BLaER1 (cell line): ENCODE results near the gene USP49.

Source experiments
- H3K27ac ChIP-seq: shearing (Covaris generic); formaldehyde crosslinking; 2 replicates; pipeline ENCODE4 v1.8.1; 2022
- H3K27me3 ChIP-seq: shearing (Covaris generic); formaldehyde crosslinking; 2 replicates; pipeline ENCODE4 v1.8.1; 2022
- H3K36me3 ChIP-seq: shearing (Covaris generic); formaldehyde crosslinking; 2 replicates; pipeline ENCODE4 v1.8.1; 2022
- H3K4me1 ChIP-seq: shearing (Covaris generic); formaldehyde crosslinking; 2 replicates; pipeline ENCODE4 v1.8.1; 2022
- H3K4me2 ChIP-seq: shearing (Covaris generic); formaldehyde crosslinking; 2 replicates; pipeline ENCODE4 v1.8.1; 2022
- H3K4me3 ChIP-seq: shearing (Covaris generic); formaldehyde crosslinking; 2 replicates; pipeline ENCODE4 v1.8.1; 2022
- H3K9ac ChIP-seq: shearing (Covaris generic); formaldehyde crosslinking; 2 replicates; pipeline ENCODE4 v1.8.1; 2022
- H3K9me3 ChIP-seq: shearing (Covaris generic); formaldehyde crosslinking; 2 replicates; pipeline ENCODE4 v1.8.1; 2022
- H4K20me1 ChIP-seq: shearing (Covaris generic); formaldehyde crosslinking; 2 replicates; pipeline ENCODE4 v1.8.1; 2022
- Cebpa-rat ChIP-seq: shearing (Covaris generic); IDR thresholded peaks from 2 replicates; pipeline ENCODE4 v1.8.1; 2022

The USP49 gene

GRCh38 chr6:41938590-41939175 is 43.5 kb upstream of the USP49 start:
- H3K36me3 ChIP-seq: peaks cover 78% of the 10 kb centered on the region
- H3K4me1 ChIP-seq: peaks cover 69% of the 10 kb centered on the region
- peaks cover 59% of the 10 kb centered on the region for H4K20me1 ChIP-seq
- H3K9ac ChIP-seq: peak overlapping the region; percentile 100
- no peaks in the 10 kb centered on the region for H3K9me3 ChIP-seq
- no peaks in the 10 kb centered on the region for H3K27me3 ChIP-seq
- no peak for TF ChIP-seq Cebpa-rat
- peak overlapping the region; percentile 99 for H3K27ac ChIP-seq
- peak overlapping the region; percentile 98 for H3K4me3 ChIP-seq
- H3K4me2 ChIP-seq: peak overlapping the region; percentile 98

GRCh38 chr6:41937861-41938574 is 42.8 kb upstream of the USP49 start:
- Histone ChIP-seq H3K4me1 (peaks cover 69% of the 10 kb centered on the region), H3K27me3 (no peaks in the 10 kb centered on the region), H3K4me3 (peak overlapping the region; percentile 98), H3K4me2 (peak overlapping the region; percentile 98), H3K27ac (peak overlapping the region; percentile 99), H3K36me3 (peaks cover 84% of the 10 kb centered on the region), H4K20me1 (peaks cover 66% of the 10 kb centered on the region), H3K9ac (peak overlapping the region; percentile 100), H3K9me3 (no peaks in the 10 kb centered on the region)
- TF ChIP-seq Cebpa-rat: peak; percentile 28; the same call in 1 of the 2 replicates

GRCh38 chr6:41937472-41937860 is 42.3 kb upstream of the USP49 start:
- Histone ChIP-seq H3K27me3 (no peaks in the 10 kb centered on the region), H3K27ac (peak overlapping the region; percentile 99), H3K4me3 (peak overlapping the region; percentile 98), H4K20me1 (peaks cover 71% of the 10 kb centered on the region), H3K9me3 (no peaks in the 10 kb centered on the region), H3K4me2 (peak overlapping the region; percentile 98), H3K4me1 (peaks cover 69% of the 10 kb centered on the region), H3K9ac (peak overlapping the region; percentile 100), H3K36me3 (peaks cover 90% of the 10 kb centered on the region)
- no peak for TF ChIP-seq Cebpa-rat

GRCh38 chr6:41936073-41936837 is 41.1 kb upstream of the USP49 start:
- Histone ChIP-seq H3K9me3 (no peaks in the 10 kb centered on the region), H3K9ac (peak overlapping the region; percentile 100), H3K4me1 (peaks cover 76% of the 10 kb centered on the region), H3K4me2 (peak overlapping the region; percentile 98), H3K36me3 (peaks cover 100% of the 10 kb centered on the region), H3K27me3 (no peaks in the 10 kb centered on the region), H3K27ac (peak overlapping the region; percentile 99), H3K4me3 (peak overlapping the region; percentile 98), H4K20me1 (peaks cover 81% of the 10 kb centered on the region)
- TF ChIP-seq Cebpa-rat: peak; percentile 95

GRCh38 chr6:41935685-41936072 is 40.5 kb upstream of the USP49 start:
- Histone ChIP-seq H3K27ac (peak overlapping the region; percentile 99), H3K9ac (peak overlapping the region; percentile 100)

GRCh38 chr6:41935193-41935574 is 40.0 kb upstream of the USP49 start:
- Histone ChIP-seq H3K4me1 (peaks cover 79% of the 10 kb centered on the region), H3K27me3 (no peaks in the 10 kb centered on the region), H3K36me3 (peaks cover 100% of the 10 kb centered on the region), H3K4me3 (peak overlapping the region; percentile 98), H3K4me2 (peak overlapping the region; percentile 98), H4K20me1 (peaks cover 86% of the 10 kb centered on the region), H3K9ac (peak overlapping the region; percentile 100), H3K27ac (peak overlapping the region; percentile 99), H3K9me3 (no peaks in the 10 kb centered on the region)
- no peak for TF ChIP-seq Cebpa-rat

More at GRCh38 chr6:41935685-41936072, 40.5 kb upstream of the USP49 start:
- Histone ChIP-seq H3K9me3 (no peaks in the 10 kb centered on the region), H3K4me2 (peak overlapping the region; percentile 98), H3K4me3 (peak overlapping the region; percentile 98), H3K4me1 (peaks cover 79% of the 10 kb centered on the region), H3K36me3 (peaks cover 100% of the 10 kb centered on the region), H4K20me1 (peaks cover 81% of the 10 kb centered on the region), H3K27me3 (no peaks in the 10 kb centered on the region)
- no peak for TF ChIP-seq Cebpa-rat

- H3K27me3 ChIP-seq: no peaks in the 10 kb centered on the region
- peak overlapping the region; percentile 99 for H3K27ac ChIP-seq
- H3K4me3 ChIP-seq: peak overlapping the region; percentile 98
- peak; percentile 96 for TF ChIP-seq Cebpa-rat
- H3K36me3 ChIP-seq: peaks cover 100% of the 10 kb centered on the region
- H3K9ac ChIP-seq: peak overlapping the region; percentile 100
- peak overlapping the region; percentile 98 for H3K4me2 ChIP-seq
- H3K4me1 ChIP-seq: peaks cover 84% of the 10 kb centered on the region
- no peaks in the 10 kb centered on the region for H3K9me3 ChIP-seq
- peaks cover 92% of the 10 kb centered on the region for H4K20me1 ChIP-seq
Measured at GRCh38 chr6:41934278-41935192, 39.4 kb upstream of the USP49 start.

GRCh38 chr6:41932378-41932777 is 37.2 kb upstream of the USP49 start:
- Histone ChIP-seq H3K27me3 (no peaks in the 10 kb centered on the region), H4K20me1 (peaks cover 100% of the 10 kb centered on the region), H3K4me2 (no peak overlapping the region; the same call in 1 of the 2 replicates), H3K9ac (peak overlapping the region; percentile 5; the same call in 1 of the 2 replicates), H3K9me3 (no peaks in the 10 kb centered on the region), H3K27ac (0 out of 2 replicates have a peak overlapping the region, but pooled peaks have one; percentile 11), H3K36me3 (peaks cover 100% of the 10 kb centered on the region), H3K4me3 (no peak overlapping the region), H3K4me1 (peaks cover 70% of the 10 kb centered on the region)
- no peak for TF ChIP-seq Cebpa-rat

GRCh38 chr6:41931792-41932191 is 36.6 kb upstream of the USP49 start:
- Histone ChIP-seq H3K27me3 (no peaks in the 10 kb centered on the region), H3K4me2 (no peak overlapping the region), H3K4me3 (no peak overlapping the region), H3K4me1 (peaks cover 70% of the 10 kb centered on the region), H3K36me3 (peaks cover 100% of the 10 kb centered on the region), H3K9me3 (no peaks in the 10 kb centered on the region), H3K9ac (no peak overlapping the region), H3K27ac (no peak overlapping the region), H4K20me1 (peaks cover 100% of the 10 kb centered on the region)
- no peak for TF ChIP-seq Cebpa-rat
